Common myeloid progenitor, CD34-positive (primary cell): ENCODE results near the gene CEP295NL.
A peak's percentile ranks its signal among the peaks of the same experiment; 100 is the strongest.

Source experiments
- CTCF ChIA-PET: fragments of 350-600 bp; sonication (Branson Sonifier 250); formaldehyde crosslinking; loops from one replicate; lab custom pipeline; 2021; ENCODE audit warnings: antibody characterized with exemption; lab: Charles Lee
- POLR2A ChIA-PET: fragments of 350-600 bp; sonication (Branson Sonifier 250); formaldehyde crosslinking; loops from one replicate; lab custom pipeline; 2021; ENCODE audit warnings: antibody characterized with exemption; lab: Charles Lee
- DNase-seq, 3 donors: peaks; one replicate each; pipeline versions ENCODE4 v3.0.0 to v3.0.0-alpha.2; 2013
- H3K27ac ChIP-seq, 2 experiments: 1 replicate in 1 of 2; 2 replicates in 1 of 2; pipeline ENCODE4 v1.7.0; 2013; ENCODE audit warnings: inconsistent platforms in 2 of 2, low read length in 2 of 2, mild to moderate bottlenecking in 2 of 2, low read depth in 1 of 2, moderate library complexity in 1 of 2; ENCODE audit not compliant: severe bottlenecking in 2 of 2, insufficient read depth in 1 of 2, poor library complexity in 1 of 2
- H3K27me3 ChIP-seq, 5 experiments: replicated peaks in 2 of 5; 1 replicate in 3 of 5; 2 replicates in 2 of 5; pipeline versions ENCODE4 v1.6.1 to v1.7.0; 2013; ENCODE audit warnings: low read length in 4 of 5, mild to moderate bottlenecking in 2 of 5, moderate library complexity in 2 of 5, inconsistent platforms in 1 of 5; ENCODE audit not compliant: insufficient read depth in 5 of 5, control insufficient read depth in 4 of 5
- H3K36me3 ChIP-seq, 4 experiments: 1 replicate in 2 of 4; 2 replicates in 2 of 4; pipeline versions ENCODE4 v1.6.1 to v1.7.0; 2013; ENCODE audit warnings: low read length in 3 of 4, control low read depth in 1 of 4, mild to moderate bottlenecking in 1 of 4; ENCODE audit not compliant: control insufficient read depth in 4 of 4, insufficient read depth in 4 of 4
- H3K4me1 ChIP-seq, 4 experiments: 1 replicate in 3 of 4; 2 replicates in 1 of 4; pipeline versions ENCODE4 v1.6.1 to v1.7.1; 2013; ENCODE audit warnings: low read length in 3 of 4, mild to moderate bottlenecking in 3 of 4, control low read depth in 1 of 4, inconsistent platforms in 1 of 4, moderate library complexity in 1 of 4; ENCODE audit not compliant: control insufficient read depth in 4 of 4, insufficient read depth in 4 of 4; ENCODE audit errors: control extremely low read depth in 1 of 4
- H3K4me3 ChIP-seq, 7 experiments: 1 replicate in 4 of 7; 2 replicates in 3 of 7; pipeline versions ENCODE4 v1.5.1 to v1.7.0; 2013; ENCODE audit warnings: mild to moderate bottlenecking in 7 of 7, low read length in 6 of 7, moderate library complexity in 6 of 7, inconsistent platforms in 2 of 7, low read depth in 2 of 7, control low read depth in 1 of 7; ENCODE audit not compliant: insufficient read depth in 4 of 7, control insufficient read depth in 1 of 7; ENCODE audit errors: extremely low read depth in 1 of 7
- H3K9me3 ChIP-seq, 5 experiments: 1 replicate in 4 of 5; 2 replicates in 1 of 5; pipeline versions ENCODE4 v1.6.1 to v1.7.1; 2013; ENCODE audit warnings: low read length in 4 of 5, mild to moderate bottlenecking in 2 of 5, inconsistent platforms in 1 of 5, low read depth in 1 of 5, moderate library complexity in 1 of 5; ENCODE audit not compliant: control insufficient read depth in 4 of 5, insufficient read depth in 2 of 5; ENCODE audit errors: control extremely low read depth in 1 of 5
- WGBS: methylation state at CpG from one replicate; pipeline ENCODE4 v1.1.5; 2013; ENCODE audit not compliant: insufficient coverage; 5-methylcytosine and 5-hydroxymethylcytosine counted together

CEP295NL gene

DNA sequence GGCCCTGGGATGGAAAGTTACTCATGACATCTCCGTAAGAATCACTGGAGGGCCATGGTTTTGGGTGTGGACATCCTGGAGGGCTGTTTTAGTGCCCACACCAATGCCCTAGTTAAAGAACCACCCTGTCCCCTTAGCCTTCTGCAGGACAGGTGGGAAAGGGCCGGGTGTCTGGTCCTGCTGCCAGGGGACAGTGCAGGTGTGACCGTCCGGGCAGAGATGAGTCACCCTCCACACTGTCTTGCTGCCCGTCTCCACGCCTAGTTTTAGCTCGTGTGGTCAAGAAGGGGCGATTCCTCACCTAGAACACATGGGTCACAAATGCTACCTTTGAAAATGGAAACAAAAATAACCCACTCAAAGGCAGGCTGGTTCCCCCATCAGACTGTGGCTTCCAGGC is 17.0 kb downstream of the CEP295NL start:
- ChIA-PET CTCF (interaction anchor here (1.1 to 1.3 kb wide), 2 partner anchors 10 to 32 kb away, joined by 3 read pairs; no protein-coding TSS in a partner anchor), POLR2A (no interaction called here)
- H3K27ac ChIP-seq, result no peak overlapping the region
- DNase-seq, result no peak
- H3K4me3 ChIP-seq, result no peak overlapping the region
- 100% methylated on average over 7 of the region's 8 CpGs for WGBS
- H3K4me1 ChIP-seq, result peaks cover 0 to 77% (median 52%) of the 10 kb centered on the region in 4 experiments
- peaks cover 0 to 13% (median 1%) of the 10 kb centered on the region in 4 experiments for H3K36me3 ChIP-seq
- H3K9me3 ChIP-seq, result no peaks in the 10 kb centered on the region
- no peaks in the 10 kb centered on the region for H3K27me3 ChIP-seq

DNA sequence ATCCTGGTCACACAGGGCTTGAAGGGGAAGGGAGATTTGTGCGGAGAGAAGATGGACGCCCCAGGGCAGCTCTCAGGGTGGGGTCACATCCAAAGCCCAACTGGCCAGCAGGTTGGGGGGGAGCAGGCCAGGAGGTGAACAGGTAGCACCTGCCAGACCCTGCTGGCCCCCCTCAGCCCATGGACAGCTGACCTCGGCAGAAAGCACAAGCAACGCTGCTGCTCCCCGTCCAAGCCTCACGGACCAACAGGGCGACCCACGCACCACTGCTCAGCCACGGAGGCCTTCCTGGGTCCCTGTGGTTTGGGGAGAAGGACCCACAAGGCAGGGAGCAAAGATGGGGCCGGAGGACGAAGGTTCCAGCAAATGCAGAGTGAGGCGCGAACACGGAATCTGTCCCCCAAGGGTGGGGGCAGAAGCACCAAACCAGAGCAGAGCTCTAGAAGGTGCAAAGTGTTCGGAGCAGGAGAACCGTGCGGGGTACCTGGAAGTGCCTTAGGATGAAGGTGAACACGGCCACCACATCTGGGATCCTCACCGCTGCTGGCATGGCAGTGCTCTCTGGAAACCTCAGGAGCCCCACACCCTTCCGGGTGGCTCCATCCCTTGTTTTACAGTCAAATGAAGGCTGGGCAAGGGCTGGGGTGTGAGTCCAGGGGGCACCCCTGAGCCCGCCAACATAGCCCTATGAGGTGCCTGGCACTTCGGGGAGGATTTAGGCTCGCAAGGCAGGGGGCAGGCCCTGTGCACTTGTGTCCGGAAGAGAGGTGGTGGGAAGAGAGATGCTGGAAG is 17.9 kb downstream of the CEP295NL start:
- ChIA-PET CTCF (interaction anchor here (0.8 to 1.8 kb wide), 4 partner anchors 9 to 31 kb away, joined by 3 to 6 read pairs (median 4); no protein-coding TSS in a partner anchor), POLR2A (no interaction called here)
- Histone ChIP-seq H3K27ac (no peak overlapping the region), H3K36me3 (peaks cover 0 to 13% (median 1%) of the 10 kb centered on the region in 4 experiments), H3K27me3 (no peaks in the 10 kb centered on the region), H3K4me1 (peaks cover 0 to 77% (median 51%) of the 10 kb centered on the region in 4 experiments), H3K4me3 (no peak overlapping the region), H3K9me3 (no peaks in the 10 kb centered on the region)
- WGBS, result 96% methylated on average over 18 of the region's 24 CpGs
- DNase-seq, result no peak

DNA sequence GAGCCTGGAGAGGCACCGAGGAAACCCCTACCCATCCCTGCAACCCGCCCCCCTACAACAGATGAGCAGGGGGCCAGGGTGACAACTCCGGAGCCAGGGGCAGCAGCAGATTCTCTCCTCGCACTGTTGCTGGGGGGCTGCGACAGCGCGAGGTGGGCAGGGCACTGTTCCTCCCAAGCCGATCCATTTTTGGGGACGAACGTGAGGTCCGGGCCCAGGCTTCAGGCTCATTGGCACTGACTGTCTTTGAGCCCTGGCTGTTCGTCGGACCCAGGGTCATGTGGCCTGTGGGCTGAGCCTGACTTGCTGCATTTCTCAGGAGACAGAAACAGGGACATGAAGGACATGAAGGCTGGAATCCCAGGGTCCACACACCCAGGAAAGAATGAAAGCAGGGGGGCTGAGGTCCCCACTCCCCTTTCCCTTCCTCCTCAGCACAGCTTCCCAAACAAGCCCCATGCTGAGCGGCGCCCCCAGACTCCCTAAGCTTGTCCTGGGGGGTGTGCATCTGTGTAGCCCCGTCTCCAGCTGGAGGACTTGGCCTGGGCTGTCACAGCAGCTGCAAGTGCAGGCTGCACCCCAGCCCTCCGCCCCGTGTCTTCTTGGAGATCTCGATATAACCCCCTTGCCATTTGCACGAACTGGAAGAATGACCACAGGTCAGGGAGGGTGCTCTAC is 18.7 kb downstream of the CEP295NL start:
- ChIA-PET CTCF (interaction anchor here (0.7 to 2.9 kb wide), 5 partner anchors 9 to 31 kb away, joined by 3 to 12 read pairs (median 5); no protein-coding TSS in a partner anchor), POLR2A (no interaction called here)
- H3K27ac ChIP-seq, result no peak overlapping the region
- no peaks in the 10 kb centered on the region for H3K27me3 ChIP-seq
- 70% methylated on average over 20 of the region's 20 CpGs for WGBS
- peaks cover 0 to 77% (median 54%) of the 10 kb centered on the region in 4 experiments for H3K4me1 ChIP-seq
- no peak for DNase-seq
- peak overlapping the region in 3 of 7 experiments; percentile 26 to 55 (median 49) for H3K4me3 ChIP-seq
- no peaks in the 10 kb centered on the region for H3K9me3 ChIP-seq
- peaks cover 0 to 13% (median 1%) of the 10 kb centered on the region in 4 experiments for H3K36me3 ChIP-seq

DNA sequence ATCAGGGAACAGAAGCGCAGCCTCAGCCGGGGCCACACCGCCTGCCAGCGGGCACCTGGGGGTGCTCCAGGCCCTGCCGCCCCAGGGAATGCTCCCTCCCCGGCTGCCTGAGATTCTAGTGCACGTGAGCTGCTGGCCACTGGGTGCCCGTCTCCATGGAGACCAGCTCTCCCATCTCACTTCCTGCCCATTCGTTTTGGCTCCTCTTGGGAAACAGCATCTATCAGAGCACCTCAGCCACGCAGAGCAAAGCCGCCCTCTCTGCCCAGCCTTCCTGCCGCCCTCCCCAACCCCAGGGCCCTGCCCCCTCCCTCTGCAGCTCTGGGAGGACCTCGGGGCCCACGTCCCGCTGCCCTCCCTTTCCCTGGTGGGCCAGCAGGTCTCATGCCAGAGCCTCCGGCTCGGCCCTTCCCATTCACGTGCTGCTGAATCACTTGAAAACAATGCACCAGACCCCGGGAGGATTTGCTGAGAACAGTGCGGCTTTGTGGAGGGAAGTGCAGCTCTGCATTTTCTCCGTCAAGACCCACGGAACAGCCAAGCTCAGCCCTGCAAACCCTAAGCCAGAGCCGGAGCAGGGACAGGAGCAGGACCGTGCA is 19.4 kb downstream of the CEP295NL start:
- no peaks in the 10 kb centered on the region for H3K9me3 ChIP-seq
- H3K4me1 ChIP-seq, result peaks cover 6 to 78% (median 60%) of the 10 kb centered on the region in 4 experiments
- H3K4me3 ChIP-seq, result peak overlapping the region in 3 of 7 experiments; percentile 26 to 55 (median 49)
- H3K27ac ChIP-seq, result peak overlapping the region in 1 of 2 experiments; percentile 77
- 5% methylated on average over 18 of the region's 24 CpGs for WGBS
- no peaks in the 10 kb centered on the region for H3K27me3 ChIP-seq
- ChIA-PET POLR2A (interaction anchor here (1.5 kb wide), 1 partner anchor 32 kb away, joined by 4 read pairs; no protein-coding TSS in a partner anchor), CTCF (interaction anchor here (0.7 to 2.9 kb wide), 5 partner anchors 10 to 32 kb away, joined by 3 to 14 read pairs (median 6); no protein-coding TSS in a partner anchor)
- DNase-seq, result peak; percentile 67 to 84 (median 77)
- peaks cover 0 to 9% (median 1%) of the 10 kb centered on the region in 4 experiments for H3K36me3 ChIP-seq

DNA sequence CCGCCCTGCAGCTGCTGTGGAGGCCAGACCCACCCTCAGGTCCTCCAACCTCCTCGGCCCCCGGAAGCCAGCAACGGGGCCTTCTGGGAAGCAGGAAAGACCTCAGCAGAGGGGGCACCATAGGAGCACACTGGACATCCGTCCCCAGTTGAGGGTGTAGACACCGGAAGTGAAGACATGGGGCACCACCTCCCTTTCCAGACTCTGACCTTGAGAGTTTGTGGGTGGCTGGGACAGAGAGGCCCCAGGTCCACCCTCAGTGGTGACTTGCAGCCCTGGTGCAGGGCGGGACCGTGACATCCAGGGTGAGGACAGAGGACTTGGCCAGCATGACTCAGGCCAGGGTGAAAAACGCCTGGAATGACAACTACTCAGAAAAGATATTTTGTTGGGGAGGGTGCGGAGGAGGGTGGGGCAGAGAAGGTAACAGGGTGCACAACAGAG is 19.9 kb downstream of the CEP295NL start:
- H3K4me3 ChIP-seq, result peak overlapping the region in 4 of 7 experiments; percentile 26 to 57 (median 52)

DNA sequence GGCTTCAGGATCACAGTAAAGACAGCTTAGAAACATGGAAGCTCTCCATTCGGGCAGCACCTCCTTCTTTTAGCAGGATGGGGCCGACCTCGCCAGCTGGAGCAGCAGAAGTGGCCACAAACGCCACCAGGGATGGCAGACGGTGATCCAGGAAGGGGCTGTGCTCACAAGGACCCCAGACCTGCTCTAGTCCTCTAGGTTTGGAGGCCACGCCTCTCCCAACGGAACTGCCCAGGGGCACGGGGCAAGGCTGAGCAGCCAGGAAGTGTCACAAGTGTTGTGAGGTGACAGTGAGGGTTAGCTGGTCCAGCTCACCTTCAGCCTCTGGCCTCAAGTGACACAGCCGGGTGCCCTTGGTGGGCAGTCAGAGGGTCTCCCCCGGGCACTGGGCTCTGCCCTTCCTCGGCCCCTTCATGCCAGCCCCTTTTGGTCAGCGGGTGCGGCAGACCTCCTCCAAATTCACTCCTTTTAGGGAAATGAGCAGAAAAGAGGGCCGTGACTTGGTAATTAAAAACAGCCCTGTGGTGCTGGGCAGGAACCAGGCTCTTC is 20.4 kb downstream of the CEP295NL start:
- no peaks in the 10 kb centered on the region for H3K27me3 ChIP-seq
- H3K27ac ChIP-seq, result peak overlapping the region; percentile 68 to 77
- H3K4me3 ChIP-seq, result peak overlapping the region in 4 of 7 experiments; percentile 12 to 57 (median 52)
- DNase-seq, result peak in 2 of 3 donors; percentile 66 to 72
- ChIA-PET POLR2A (interaction anchor here (1.5 kb wide), 1 partner anchor 33 kb away, joined by 4 read pairs; no protein-coding TSS in a partner anchor), CTCF (interaction anchor here (1.0 to 2.9 kb wide), 3 partner anchors 9 to 33 kb away, joined by 4 to 14 read pairs (median 12); no protein-coding TSS in a partner anchor)
- H3K9me3 ChIP-seq, result no peaks in the 10 kb centered on the region
- H3K36me3 ChIP-seq, result peaks cover 0 to 7% (median 3%) of the 10 kb centered on the region in 4 experiments
- H3K4me1 ChIP-seq, result peaks cover 7 to 85% (median 69%) of the 10 kb centered on the region in 4 experiments
- 5% methylated on average over 10 of the region's 14 CpGs for WGBS

More for the DNA sequence above, 19.9 kb downstream of the CEP295NL start:
- Histone ChIP-seq H3K9me3 (no peaks in the 10 kb centered on the region), H3K27me3 (no peaks in the 10 kb centered on the region), H3K4me1 (peaks cover 7 to 82% (median 65%) of the 10 kb centered on the region in 4 experiments), H3K36me3 (peaks cover 0 to 7% (median 2%) of the 10 kb centered on the region in 4 experiments), H3K27ac (peak overlapping the region; percentile 68 to 77)
- POLR2A ChIA-PET, result interaction anchor here (1.5 kb wide), 1 partner anchor 33 kb away, joined by 4 read pairs; no protein-coding TSS in a partner anchor
- WGBS, result 17% methylated on average over 8 of the region's 10 CpGs
- DNase-seq, result peak in 2 of 3 donors; percentile 48 to 64
- CTCF ChIA-PET, result interaction anchor here (0.7 to 2.9 kb wide), 6 partner anchors 9 to 32 kb away, joined by 3 to 14 read pairs (median 5); no protein-coding TSS in a partner anchor
